Epithelial cell of esophagus (primary cell): ENCODE data around the gene KANTR.

Experiments used
- DNase-seq: peaks from one replicate; pipeline ENCODE4 v3.0.0; 2010; ENCODE audit warnings: low read depth
- H3K4me3 ChIP-seq: 2 replicates; pipeline ENCODE4 v1.5.1; 2011; ENCODE audit warnings: mild to moderate bottlenecking, low read length, control low read depth
- TF ChIP-seq, protein P1 (sequence below): IDR thresholded peaks from 2 replicates; pipeline ENCODE4 v1.5.1; 2011; ENCODE audit warnings: low read depth, mild to moderate bottlenecking, low read length, control low read depth, inconsistent platforms; ENCODE audit not compliant: insufficient read depth; ENCODE audit errors: missing control alignments

Gene KANTR

DNA sequence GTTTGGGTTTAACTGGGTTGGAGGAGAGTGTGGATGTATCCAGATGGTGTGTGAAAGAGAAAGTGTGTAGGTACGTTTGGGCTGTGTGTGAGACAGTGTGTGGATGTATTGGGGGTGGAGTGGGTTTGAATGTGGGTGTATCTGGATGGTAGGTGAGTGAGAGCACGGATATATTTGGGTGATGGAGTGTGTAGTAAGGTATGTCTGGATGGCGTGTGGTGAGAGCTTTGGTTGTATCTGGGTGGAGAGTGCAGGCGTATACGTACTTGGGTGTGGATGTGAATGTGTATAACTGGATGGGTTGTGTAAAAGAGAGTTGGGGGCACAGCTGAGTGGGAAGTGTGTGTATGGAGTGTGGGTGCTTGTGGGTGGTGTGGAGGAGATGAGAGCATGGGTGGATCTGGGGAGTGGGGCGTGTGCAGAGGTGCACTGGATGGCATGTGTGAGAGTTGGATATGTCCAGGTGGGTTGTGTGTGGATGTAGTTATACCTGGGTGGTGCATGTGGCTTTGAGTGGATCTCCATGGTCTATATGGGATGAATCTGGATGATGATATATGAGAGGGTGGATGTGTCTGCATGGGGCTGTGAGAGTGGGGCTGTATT, 38.6 kb upstream of the KANTR start:
- no peak overlapping the region for H3K4me3 ChIP-seq
- no peak for DNase-seq
- TF ChIP-seq, protein P1, sequence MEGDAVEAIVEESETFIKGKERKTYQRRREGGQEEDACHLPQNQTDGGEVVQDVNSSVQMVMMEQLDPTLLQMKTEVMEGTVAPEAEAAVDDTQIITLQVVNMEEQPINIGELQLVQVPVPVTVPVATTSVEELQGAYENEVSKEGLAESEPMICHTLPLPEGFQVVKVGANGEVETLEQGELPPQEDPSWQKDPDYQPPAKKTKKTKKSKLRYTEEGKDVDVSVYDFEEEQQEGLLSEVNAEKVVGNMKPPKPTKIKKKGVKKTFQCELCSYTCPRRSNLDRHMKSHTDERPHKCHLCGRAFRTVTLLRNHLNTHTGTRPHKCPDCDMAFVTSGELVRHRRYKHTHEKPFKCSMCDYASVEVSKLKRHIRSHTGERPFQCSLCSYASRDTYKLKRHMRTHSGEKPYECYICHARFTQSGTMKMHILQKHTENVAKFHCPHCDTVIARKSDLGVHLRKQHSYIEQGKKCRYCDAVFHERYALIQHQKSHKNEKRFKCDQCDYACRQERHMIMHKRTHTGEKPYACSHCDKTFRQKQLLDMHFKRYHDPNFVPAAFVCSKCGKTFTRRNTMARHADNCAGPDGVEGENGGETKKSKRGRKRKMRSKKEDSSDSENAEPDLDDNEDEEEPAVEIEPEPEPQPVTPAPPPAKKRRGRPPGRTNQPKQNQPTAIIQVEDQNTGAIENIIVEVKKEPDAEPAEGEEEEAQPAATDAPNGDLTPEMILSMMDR = no peak

DNA sequence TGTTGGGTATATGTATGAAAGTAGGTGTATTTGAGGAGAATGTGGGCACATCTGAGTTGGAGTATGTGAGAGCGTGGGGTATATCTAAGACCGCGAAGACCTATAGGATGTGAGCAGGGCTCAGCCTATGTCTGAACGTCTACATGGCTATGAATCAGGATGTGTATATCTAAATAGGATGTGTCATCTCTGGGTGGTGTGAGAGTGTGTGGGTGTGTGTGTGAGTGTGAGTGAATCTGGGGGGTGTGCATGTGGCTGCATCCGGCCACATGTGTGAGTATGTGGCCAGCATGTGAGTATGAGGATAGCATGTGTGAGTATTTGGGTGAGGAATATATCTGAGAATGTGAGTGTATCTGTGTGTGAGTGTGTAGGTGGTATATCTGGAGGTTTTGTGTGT, 37.6 kb upstream of the KANTR start:
- DNase-seq = peak; percentile 7
- TF ChIP-seq, protein P1 = no peak
- no peak overlapping the region for H3K4me3 ChIP-seq

DNA sequence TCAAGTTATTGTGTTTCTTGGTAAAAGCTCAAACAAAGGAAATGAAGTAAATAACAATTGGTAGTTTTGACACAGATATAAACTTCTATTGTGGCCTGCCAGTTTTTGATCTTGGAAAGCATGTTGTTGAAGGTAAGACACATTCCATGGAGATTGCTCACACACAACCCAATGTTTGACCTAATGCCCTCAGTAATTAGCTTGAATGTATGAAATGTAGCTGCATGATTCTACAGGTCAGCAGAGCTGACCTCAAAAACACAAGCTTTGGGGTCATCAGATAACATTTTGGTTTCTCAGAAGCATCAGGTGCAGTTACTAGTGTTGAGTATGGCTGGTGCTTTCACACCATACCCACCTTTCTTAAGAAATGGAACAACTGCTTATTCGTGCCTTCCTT, 28.8 kb upstream of the KANTR start:
- peak; percentile 21 for DNase-seq
- TF ChIP-seq, protein P1 = no peak
- H3K4me3 ChIP-seq = no peak overlapping the region

DNA sequence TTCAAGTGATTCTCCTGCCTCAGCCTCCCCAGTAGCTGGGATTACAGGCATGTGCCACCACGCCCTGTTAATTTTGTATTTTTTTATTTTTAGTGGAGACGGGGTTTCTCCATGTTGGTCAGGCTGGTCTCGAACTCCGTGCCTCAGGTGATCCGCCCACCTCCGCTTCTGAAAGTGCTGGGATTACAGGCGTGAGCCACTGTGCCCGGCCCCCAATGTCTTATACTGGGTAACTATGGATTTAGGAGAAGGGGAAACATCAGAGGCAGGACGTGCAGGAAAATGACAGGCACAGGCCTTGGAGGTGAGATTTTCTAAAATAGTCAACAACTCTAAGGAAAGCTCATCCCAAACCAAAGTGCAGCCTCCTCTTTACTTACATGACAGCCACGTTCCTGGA, 22.9 kb upstream of the KANTR start:
- no peak for DNase-seq
- TF ChIP-seq, protein P1 = no peak
- H3K4me3 ChIP-seq = no peak overlapping the region

DNA sequence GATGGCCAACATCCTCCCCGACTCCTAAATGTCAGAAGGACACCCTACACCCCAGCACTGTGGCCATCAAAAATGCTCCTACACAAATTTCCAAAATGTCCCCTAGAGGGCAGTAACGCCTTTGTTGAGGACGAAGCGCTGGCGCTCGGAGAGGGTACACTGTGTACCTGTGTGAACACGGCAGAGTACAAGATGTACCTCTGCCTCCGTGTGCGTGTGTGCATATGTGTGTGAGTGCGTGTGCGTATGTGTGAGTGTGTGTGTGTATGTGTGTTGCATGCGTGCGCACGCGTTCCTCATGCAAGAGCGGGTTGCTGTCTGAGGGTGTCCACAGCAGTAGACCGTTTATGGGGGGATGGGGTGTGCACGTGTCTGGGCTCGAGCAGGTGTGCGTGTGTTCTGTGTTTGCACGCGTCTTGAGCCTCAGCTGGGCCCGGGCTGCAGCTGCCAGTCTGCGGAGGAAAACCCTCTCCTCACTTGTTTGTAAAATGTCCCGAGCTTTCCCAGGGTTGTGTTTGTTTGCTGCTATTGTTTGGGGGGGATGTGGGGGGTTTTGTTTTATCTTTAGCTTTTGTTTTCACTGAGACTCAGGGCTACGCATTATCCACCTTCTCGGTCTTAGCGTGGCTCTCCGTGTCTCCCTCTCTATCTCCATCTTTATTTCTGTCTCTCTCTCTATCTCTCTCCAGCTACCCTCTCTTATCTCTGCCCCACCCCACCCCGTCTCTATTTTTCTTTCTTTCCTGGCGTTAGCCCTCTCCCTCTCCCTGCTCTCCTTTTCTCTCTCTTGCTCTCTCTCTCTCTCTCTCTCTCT, 22.1 kb upstream of the KANTR start:
- peak overlapping the region; percentile 47 for H3K4me3 ChIP-seq
- TF ChIP-seq, protein P1 = peak; percentile 60
- DNase-seq = peak; percentile 72

DNA sequence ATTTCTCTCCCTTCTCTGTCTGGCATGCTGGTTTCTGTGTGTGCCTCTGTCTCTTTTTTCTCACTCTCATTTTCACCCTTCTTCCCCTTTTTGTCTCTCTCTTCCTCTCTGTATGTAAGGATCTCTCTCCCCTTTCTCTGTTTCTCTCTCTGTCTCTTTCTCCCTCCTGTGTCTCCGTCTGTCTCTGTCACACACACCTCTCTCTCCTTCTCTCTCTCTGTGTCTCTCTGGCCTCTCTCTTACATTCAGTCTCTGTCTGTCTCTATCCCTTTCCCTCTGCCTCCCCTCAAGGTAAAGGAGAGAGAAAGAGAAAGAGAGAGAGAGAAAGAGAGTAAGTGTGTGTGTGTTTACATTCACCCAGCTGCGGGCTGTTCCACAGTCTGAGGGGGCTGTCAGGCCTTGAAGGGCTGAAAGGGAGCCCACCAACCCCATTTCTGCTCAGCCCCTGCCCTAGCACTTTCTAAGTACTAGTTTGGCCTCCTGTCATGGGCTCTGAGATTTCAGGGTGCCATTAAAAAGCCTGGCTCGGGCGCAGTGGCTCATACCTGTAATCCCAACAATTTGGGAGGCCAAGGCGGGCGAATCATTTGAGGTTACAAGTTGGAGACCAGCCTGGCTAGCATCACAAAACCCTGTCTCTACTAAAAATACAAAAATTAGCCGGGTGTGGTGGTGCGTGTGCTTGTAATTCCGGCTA, 21.4 kb upstream of the KANTR start:
- DNase-seq = no peak
- H3K4me3 ChIP-seq = no peak overlapping the region
- TF ChIP-seq, protein P1 = no peak
